Chondrocyte (in vitro differentiated cells): ENCODE data around the gene RNF133. TPM values are rescaled to one million over a fixed set of nuclear protein-coding genes. Genes with fewer than 3 reads are reported as not detected.

Source experiments
- DNase-seq: peaks from one replicate; pipeline ENCODE4 v3.0.0; 2021; ENCODE audit warnings: mixed read lengths, low spot score
- H3K27ac Mint-ChIP-seq: one replicate; pipeline ENCODE4 v1.8.0; 2021; ENCODE audit warnings: mild to moderate bottlenecking, moderate library complexity, mixed read lengths; ENCODE audit not compliant: unreplicated experiment
- H3K27me3 Mint-ChIP-seq: 2 replicates; pipeline ENCODE4 v1.8.0; 2021; ENCODE audit warnings: low read depth, mixed read lengths
- H3K36me3 Mint-ChIP-seq: 2 replicates; pipeline ENCODE4 v1.8.0; 2021; ENCODE audit warnings: low read depth, mixed read lengths
- H3K4me1 Mint-ChIP-seq: 2 replicates; pipeline ENCODE4 v1.8.0; 2021; ENCODE audit warnings: low read depth, mild to moderate bottlenecking, mixed read lengths
- H3K4me3 Mint-ChIP-seq: one replicate; pipeline ENCODE4 v1.8.0; 2021; ENCODE audit warnings: mild to moderate bottlenecking, moderate library complexity, mixed read lengths; ENCODE audit not compliant: unreplicated experiment
- H3K9me3 Mint-ChIP-seq: 2 replicates; pipeline ENCODE4 v1.8.0; 2021; ENCODE audit warnings: low read depth, mixed read lengths
- CTCF ChIP-seq: fragments of 200-600 bp; sonication (generic); IDR thresholded peaks from 2 replicates; pipeline ENCODE4 v1.5.0; 2021; ENCODE audit warnings: antibody characterized with exemption, mild to moderate bottlenecking, moderate library complexity
- total RNA-seq: library from RNA; stranded (reverse); gene quantifications from 3 replicates; pipeline ENCODE4 v1.2.1, GENCODE V29; 2021

The RNF133 gene
- total RNA-seq, 1 donor from 2014 or later, result not detected

DNA sequence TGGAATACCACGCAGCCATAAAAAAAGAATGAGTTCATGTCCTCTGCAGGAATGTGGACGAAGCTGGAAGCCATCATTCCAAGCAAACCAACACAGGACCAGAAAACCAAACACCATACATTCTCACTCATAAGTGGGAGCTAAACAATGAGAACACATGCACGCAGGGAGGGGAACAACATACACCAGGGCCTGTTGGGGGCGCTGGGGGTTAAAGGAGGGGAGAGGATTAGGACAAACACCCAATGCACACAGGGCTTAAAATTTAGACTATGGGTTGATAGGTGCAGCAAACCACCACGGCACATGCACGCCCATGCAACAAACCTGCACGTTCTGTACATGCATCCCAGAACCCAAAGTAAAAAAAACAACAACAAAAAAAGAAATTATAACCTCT, 23.3 kb downstream of the RNF133 start:
- Mint-ChIP-seq H3K4me1 (peaks cover 8% of the 10 kb centered on the region), H3K27ac (no peak overlapping the region), H3K36me3 (no peaks in the 10 kb centered on the region), H3K9me3 (peaks cover 6% of the 10 kb centered on the region), H3K27me3 (peaks cover 3% of the 10 kb centered on the region), H3K4me3 (no peak overlapping the region)
- DNase-seq, result no peak
- no peak for TF ChIP-seq CTCF

DNA sequence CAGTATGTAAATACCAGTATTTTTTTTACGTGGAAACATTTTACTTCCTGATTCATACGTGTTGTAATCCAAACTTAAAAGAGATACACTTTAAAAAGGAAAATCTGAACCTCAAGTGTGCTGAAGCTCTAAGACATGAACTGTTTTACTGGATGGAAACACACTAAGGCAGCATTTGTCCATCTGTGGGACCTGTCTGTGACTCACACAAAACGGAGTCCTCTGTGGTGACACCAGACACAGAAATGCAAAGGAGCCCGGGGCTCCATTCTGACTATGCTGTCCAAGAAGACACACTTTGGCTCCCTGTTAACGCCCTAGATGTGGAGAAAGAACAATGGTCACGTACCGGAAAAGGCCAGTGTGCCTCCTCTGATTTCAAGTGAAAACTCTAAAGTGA, 23.9 kb downstream of the RNF133 start:
- Mint-ChIP-seq H3K4me3 (no peak overlapping the region), H3K27ac (peak overlapping the region; percentile 2), H3K9me3 (peaks cover 6% of the 10 kb centered on the region), H3K4me1 (peaks cover 8% of the 10 kb centered on the region), H3K36me3 (no peaks in the 10 kb centered on the region), H3K27me3 (peaks cover 3% of the 10 kb centered on the region)
- DNase-seq, result no peak
- no peak for TF ChIP-seq CTCF

DNA sequence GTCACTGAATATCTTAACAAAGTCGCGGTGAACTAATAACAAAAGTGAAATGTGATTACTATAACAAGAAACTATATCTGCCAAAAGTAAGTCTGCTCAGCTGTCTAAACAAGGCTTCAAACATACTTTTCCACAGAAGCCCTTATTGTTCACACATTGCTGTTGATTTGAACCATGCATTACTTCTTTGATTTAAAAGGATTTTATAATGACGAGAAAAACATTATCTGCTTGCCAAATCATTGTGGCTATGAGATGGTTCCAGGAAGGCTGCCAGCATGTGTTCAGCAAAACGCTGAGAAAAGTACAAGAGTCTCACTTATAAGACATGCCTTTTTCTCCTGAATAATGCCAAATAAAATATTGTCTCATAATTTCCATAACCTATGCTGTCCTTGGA, 24.4 kb downstream of the RNF133 start:
- no peak for DNase-seq
- H3K36me3 Mint-ChIP-seq, result no peaks in the 10 kb centered on the region
- H3K27ac Mint-ChIP-seq, result no peak overlapping the region
- no peak for TF ChIP-seq CTCF
- H3K9me3 Mint-ChIP-seq, result peaks cover 5% of the 10 kb centered on the region
- peaks cover 3% of the 10 kb centered on the region for H3K27me3 Mint-ChIP-seq
- H3K4me1 Mint-ChIP-seq, result peaks cover 8% of the 10 kb centered on the region
- no peak overlapping the region for H3K4me3 Mint-ChIP-seq

DNA sequence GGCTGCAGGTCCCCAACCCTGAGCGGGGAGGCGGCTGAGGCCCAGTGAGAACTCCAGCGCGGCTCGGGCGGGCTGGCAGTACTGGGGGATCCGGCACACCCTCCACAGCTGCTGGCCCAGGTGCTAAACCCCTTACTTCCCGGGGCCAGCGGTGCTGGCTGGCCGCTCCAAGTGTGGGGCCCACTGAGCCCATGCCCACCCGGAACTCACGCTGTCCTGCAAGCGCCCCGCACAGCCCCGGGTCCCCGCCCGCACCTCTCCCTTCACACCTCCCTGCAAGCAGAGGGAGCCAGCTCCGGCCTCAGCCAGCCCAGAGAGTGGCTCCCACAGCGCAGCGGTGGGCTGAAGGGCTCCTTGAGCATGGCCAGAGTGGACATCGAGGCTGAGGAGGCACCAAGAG, 25.0 kb downstream of the RNF133 start:
- Mint-ChIP-seq H3K27me3 (peaks cover 3% of the 10 kb centered on the region), H3K36me3 (no peaks in the 10 kb centered on the region), H3K4me3 (no peak overlapping the region), H3K4me1 (peaks cover 8% of the 10 kb centered on the region), H3K9me3 (peaks cover 2% of the 10 kb centered on the region), H3K27ac (no peak overlapping the region)
- no peak for DNase-seq
- TF ChIP-seq CTCF, result no peak

DNA sequence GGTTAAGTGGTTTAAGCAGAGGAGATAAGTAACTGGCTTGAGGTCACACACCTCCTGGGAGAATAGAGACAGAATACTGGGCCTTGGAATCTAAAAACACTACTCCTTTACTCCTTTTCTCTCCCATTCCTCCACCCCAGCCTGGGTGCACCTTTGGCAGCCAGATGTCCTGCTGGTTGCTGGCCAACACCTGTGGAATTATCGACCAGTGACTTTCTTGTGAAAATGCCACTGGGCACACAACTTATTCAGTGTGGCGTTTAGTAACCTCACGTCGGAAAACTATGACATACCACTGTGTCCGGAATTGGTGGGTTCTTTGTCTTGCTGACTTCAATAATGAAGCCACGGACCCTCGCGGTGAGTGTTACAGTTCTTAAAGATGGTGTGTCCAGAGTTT, 26.4 kb downstream of the RNF133 start:
- Mint-ChIP-seq H3K27ac (no peak overlapping the region), H3K36me3 (no peaks in the 10 kb centered on the region), H3K27me3 (no peaks in the 10 kb centered on the region), H3K4me1 (peaks cover 8% of the 10 kb centered on the region), H3K9me3 (peaks cover 5% of the 10 kb centered on the region), H3K4me3 (no peak overlapping the region)
- no peak for DNase-seq
- no peak for TF ChIP-seq CTCF
